ENCODE measurements around the gene TNIK.

TNIK gene

DNA sequence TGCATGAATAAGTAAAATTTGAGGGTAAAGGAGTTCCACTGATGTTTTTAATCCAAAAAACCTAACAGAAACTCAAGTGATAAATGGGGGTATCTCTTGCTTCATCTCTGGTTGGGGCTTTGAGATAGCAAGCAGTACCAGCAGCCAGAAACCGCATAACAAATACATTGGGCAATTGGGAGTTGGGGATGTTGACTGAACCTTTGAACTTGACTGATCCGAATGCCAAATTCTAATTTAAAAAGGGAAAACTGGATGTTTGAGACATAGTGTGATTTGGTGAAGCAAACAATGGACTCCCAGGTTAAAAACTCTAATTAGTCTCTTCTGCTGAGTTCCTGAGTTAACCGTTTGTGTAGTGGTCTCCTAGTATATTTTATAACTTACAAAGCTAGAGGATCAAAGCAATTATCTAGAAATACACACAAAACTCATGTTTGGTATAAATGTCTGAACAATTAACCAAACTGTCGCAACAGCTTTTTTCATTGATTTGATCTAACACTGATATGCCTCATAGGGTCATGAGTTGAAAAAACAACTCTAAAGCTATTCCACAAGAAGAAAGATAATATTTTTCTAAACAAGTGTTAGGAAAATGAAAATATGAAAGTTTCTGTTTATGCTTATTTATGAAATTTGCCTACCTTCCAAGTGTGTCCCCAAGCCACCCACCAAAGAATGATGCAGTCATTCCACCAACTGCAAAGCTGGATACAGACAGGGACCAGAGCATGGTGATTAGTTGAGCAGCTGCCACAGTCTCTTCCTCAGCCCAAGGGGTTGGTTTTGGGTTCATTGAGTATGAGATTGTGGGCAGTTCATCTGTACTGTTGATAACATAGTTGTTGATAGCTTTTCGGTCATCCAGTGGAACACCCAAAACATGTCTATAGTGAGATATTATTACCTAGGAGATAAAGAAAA, 446.1 kb downstream of the TNIK start:
- DNase-seq = no peak

DNA sequence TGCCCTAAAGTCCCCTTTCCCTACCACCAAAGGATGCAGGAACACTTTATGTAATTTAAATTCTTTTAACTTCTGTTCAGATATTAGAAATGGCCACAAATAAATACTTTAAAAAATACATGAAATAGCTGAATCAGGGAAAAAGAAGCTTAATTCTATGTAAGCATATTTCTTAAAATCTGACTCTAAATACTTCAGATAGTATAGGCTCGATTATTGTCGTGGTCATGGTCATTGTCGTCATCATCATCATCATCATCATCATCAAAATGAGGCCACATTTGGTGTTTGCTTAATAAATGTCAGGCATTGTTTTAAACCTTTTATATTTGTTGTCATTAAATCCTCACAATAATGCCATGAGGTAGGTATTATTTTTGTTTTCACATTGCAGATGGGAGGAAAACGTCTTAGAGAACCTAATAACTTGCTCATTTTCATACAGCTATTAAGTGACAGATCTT, 448.3 kb downstream of the TNIK start:
- no peak for DNase-seq
